ENCODE data around the gene CELA3A. TPM values are rescaled to one million over a fixed set of nuclear protein-coding genes. Genes with fewer than 3 reads are reported as not detected.
"Not testable (repeated sequence)": the region's sequence is repeated elsewhere in the genome, so short reads cannot be mapped to it uniquely, and the experiment has no call there.

The CELA3A gene
- total and polyA plus RNA-seq, 2 of the 8 experiments (the other 6 are each of a cell fraction or from before 2014, with no cell fraction given): not detected

DNA sequence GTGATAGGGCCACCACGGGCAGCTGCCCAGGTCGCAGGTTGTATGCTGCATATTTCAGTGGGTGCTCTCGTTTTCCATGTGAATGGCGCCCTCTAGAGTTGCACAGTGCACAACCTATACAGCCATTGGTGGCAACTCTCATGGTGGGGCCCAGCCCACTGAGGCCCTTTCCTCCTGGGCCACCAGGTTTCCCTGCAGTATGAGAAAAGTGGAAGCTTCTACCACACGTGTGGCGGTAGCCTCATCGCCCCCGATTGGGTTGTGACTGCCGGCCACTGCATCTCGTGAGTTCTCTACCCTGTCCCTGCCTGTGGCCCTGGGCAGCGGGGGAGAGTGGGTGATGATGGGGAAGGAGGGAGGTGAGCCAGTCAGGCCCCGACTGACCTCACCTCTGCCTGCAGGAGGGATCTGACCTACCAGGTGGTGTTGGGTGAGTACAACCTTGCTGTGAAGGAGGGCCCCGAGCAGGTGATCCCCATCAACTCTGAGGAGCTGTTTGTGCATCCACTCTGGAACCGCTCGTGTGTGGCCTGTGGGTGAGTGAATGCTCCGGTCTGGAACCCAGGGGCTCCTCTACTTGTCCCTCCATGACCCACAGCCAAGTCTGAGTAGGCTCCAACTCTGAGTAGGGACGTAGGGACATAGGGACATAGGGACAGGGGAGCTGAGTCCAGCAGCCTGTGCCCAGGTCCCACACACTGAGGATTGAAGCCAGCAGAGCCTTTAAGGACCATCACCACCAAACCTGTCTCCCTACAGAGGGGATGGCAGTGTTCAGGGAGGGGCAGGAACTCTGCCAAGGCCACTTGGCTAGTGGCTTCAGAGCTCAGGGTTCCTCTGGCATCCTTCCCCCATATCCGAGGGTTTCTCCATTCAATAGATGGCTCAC lies 4.0 kb downstream of the CELA3A start:
- H3K56ac ChIP-seq (replicated peaks; ENCODE audit: insufficient read length, low read depth, low read length); H3K4ac ChIP-seq (replicated peaks; ENCODE audit: insufficient read length, low read depth, low read length); H3K23me2 ChIP-seq (ENCODE audit: low read depth, low read length); H2BK5ac ChIP-seq (ENCODE audit: low read depth, low read length); H4K91ac ChIP-seq (replicated peaks; ENCODE audit: insufficient read length, low read length); H3K9me3 ChIP-seq (ENCODE audit: insufficient read depth in 2 of 2, low read depth in 1 of 2, low read length in 1 of 2); H3K18ac ChIP-seq (ENCODE audit: extremely low read depth, low read length); H3K4me1 ChIP-seq (replicated peaks in 1 of 4; ENCODE audit: control insufficient read depth in 3 of 4, insufficient read depth in 4 of 4, low read length in 3 of 4); H3K4me2 ChIP-seq (ENCODE audit: insufficient read depth in 1 of 2, low read depth in 2 of 2, low read length in 2 of 2); H3K36me3 ChIP-seq (ENCODE audit: control insufficient read depth in 2 of 4, insufficient read depth in 4 of 4, low read length in 3 of 4); H4K20me1 ChIP-seq (replicated peaks in 1 of 2; ENCODE audit: control insufficient read depth in 1 of 2, insufficient read depth in 2 of 2, low read length in 2 of 2); H4K8ac ChIP-seq (ENCODE audit: extremely low read depth, insufficient read depth, low read length); H2BK12ac ChIP-seq (ENCODE audit: low read depth, low read length); H3K79me2 ChIP-seq (ENCODE audit: control insufficient read depth in 1 of 2, insufficient read depth in 2 of 2, low read length in 2 of 2); H3K23ac ChIP-seq (ENCODE audit: insufficient read length); H3K79me1 ChIP-seq (ENCODE audit: low read depth, low read length); H3K14ac ChIP-seq (ENCODE audit: insufficient read length); H3K27ac ChIP-seq (ENCODE audit: low read depth, low read length); H3K4me3 ChIP-seq (ENCODE audit: extremely low read depth in 1 of 4, insufficient read depth in 2 of 4, low read depth in 3 of 4, low read length in 4 of 4); H3K27me3 ChIP-seq (replicated peaks in 1 of 4; ENCODE audit: control insufficient read depth in 3 of 4, extremely low read depth in 1 of 4, insufficient read depth in 3 of 4, low read length in 3 of 4); H2BK120ac ChIP-seq (replicated peaks; ENCODE audit: low read depth, low read length); H3K9ac ChIP-seq (replicated peaks in 1 of 4; ENCODE audit: extremely low read depth in 1 of 4, low read depth in 3 of 4, low read length in 3 of 4); H2AK5ac ChIP-seq (ENCODE audit: low read depth, low read length); POLR2A ChIA-PET (ENCODE audit: partially characterized antibody): not testable (repeated sequence)
- CTCF ChIA-PET (ENCODE audit: partially characterized antibody): interaction anchor here (0.6 to 1.7 kb wide), 9 partner anchors 16 to 203 kb away, joined by 3 to 7 read pairs (median 3); no protein-coding TSS in a partner anchor
- Histone ChIP-seq H2AFZ (ENCODE audit: low read length) (peak overlapping the region; percentile 85; the same call in 1 of the 2 replicates), H2BK20ac (ENCODE audit: low read length) (0 out of 2 replicates have a peak overlapping the region, but pooled peaks have one; percentile 48), H4K5ac (ENCODE audit: insufficient read length, low read depth, low read length) (peak overlapping the region; percentile 15), H2BK15ac (ENCODE audit: low read length) (0 out of 2 replicates have a peak overlapping the region, but pooled peaks have one; percentile 46)
- TF ChIP-seq, protein P1, sequence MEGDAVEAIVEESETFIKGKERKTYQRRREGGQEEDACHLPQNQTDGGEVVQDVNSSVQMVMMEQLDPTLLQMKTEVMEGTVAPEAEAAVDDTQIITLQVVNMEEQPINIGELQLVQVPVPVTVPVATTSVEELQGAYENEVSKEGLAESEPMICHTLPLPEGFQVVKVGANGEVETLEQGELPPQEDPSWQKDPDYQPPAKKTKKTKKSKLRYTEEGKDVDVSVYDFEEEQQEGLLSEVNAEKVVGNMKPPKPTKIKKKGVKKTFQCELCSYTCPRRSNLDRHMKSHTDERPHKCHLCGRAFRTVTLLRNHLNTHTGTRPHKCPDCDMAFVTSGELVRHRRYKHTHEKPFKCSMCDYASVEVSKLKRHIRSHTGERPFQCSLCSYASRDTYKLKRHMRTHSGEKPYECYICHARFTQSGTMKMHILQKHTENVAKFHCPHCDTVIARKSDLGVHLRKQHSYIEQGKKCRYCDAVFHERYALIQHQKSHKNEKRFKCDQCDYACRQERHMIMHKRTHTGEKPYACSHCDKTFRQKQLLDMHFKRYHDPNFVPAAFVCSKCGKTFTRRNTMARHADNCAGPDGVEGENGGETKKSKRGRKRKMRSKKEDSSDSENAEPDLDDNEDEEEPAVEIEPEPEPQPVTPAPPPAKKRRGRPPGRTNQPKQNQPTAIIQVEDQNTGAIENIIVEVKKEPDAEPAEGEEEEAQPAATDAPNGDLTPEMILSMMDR (IDR thresholded peaks at IDR 0.05; ENCODE audit: control extremely low read depth in 1 of 3, insufficient read depth in 1 of 3, low read depth in 1 of 3, low read length in 3 of 3): peak in 2 of 3 experiments; percentile 13 to 41; a peak in 2 of 4 replicates
- TF ChIP-seq RAD21 (IDR thresholded peaks at IDR 0.05 in 1 of 2, conservative IDR thresholded peaks at IDR 0.05 in 1 of 2; ENCODE audit: low read depth in 2 of 2, low read length in 2 of 2): peak; percentile 31 to 42
- peak in 1 of 2 experiments; percentile 78 for DNase-seq (ENCODE audit: low read depth in 1 of 2, low spot score in 2 of 2)
- FAIRE-seq: peak; percentile 57
- 75% methylated on average over 18 of the region's 18 CpGs; no CpG with 5 or more reads in 1 of the 2 experiments for WGBS, 2 experiments (ENCODE audit: extremely low coverage in 1 of 2, insufficient coverage in 1 of 2, insufficient read length in 1 of 2, insufficient replicate concordance in 2 of 2, low coverage in 1 of 2, low lambda C conversion rate in 2 of 2, missing lambda C conversion rate in 1 of 2)
